Measurements from ENCODE around the gene TMEM42. TPM values are rescaled to one million over a fixed set of nuclear protein-coding genes. Genes with fewer than 3 reads are reported as not detected.

The TMEM42 gene
- total RNA-seq (ENCODE audit: low replicate concordance): 13.8 and 19.5 TPM in 2 replicates

GRCh38 chr3:44861412-44862225 lies at the start of gene TMEM42:
TMEM42 (plus strand) TSS chr3:44861912; CDS start chr3:44861925, 13 bp downstream.

GRCh38 chr3:44874308-44874707 lies 12.6 kb downstream of the TMEM42 start, which contains the start of gene TGM4:
TGM4 (plus strand) TSS chr3:44874608; CDS start chr3:44874679, 71 bp downstream.

Other genes with a start within 250 kb of the TMEM42 start
- gene ZNF197, start 236.9 kb upstream of the TMEM42 start, total RNA-seq (ENCODE audit: low replicate concordance): 8.4 and 15.8 TPM in 2 replicates
- 3.4 and 10.6 TPM in 2 replicates for gene ZNF35, start 213.2 kb upstream of the TMEM42 start, total RNA-seq (ENCODE audit: low replicate concordance)
- gene ZNF502, start 149.3 kb upstream of the TMEM42 start, total RNA-seq (ENCODE audit: low replicate concordance): 3.0 and 3.9 TPM in 2 replicates
- gene ZNF501, start 132.3 kb upstream of the TMEM42 start, total RNA-seq (ENCODE audit: low replicate concordance): 3.8 and 5.5 TPM in 2 replicates
- 9.4 and 14.4 TPM in 2 replicates for gene KIAA1143, start 100.3 kb upstream of the TMEM42 start, total RNA-seq (ENCODE audit: low replicate concordance)
- 0.70 and 3.5 TPM in 2 replicates for gene KIF15, start 100.1 kb upstream of the TMEM42 start, total RNA-seq (ENCODE audit: low replicate concordance)
- 0.15 TPM in 1 of 2 replicates, not detected in the other for gene TGM4, start 12.7 kb downstream of the TMEM42 start, total RNA-seq (ENCODE audit: low replicate concordance)
- 46.6 and 60.0 TPM in 2 replicates for gene ZDHHC3, start 114.3 kb downstream of the TMEM42 start, total RNA-seq (ENCODE audit: low replicate concordance)
- gene EXOSC7, start 114.3 kb downstream of the TMEM42 start, total RNA-seq (ENCODE audit: low replicate concordance): 66.3 and 117 TPM in 2 replicates
- 0.98 and 46.7 TPM in 2 replicates for gene CLEC3B, start 164.4 kb downstream of the TMEM42 start, total RNA-seq (ENCODE audit: low replicate concordance)

All from smooth muscle cell of the coronary artery (primary cell).